HG02610 (cell line): ENCODE data around the gene SMCO3.
"Not testable (repeated sequence)": the region's sequence is repeated elsewhere in the genome, so short reads cannot be mapped to it uniquely, and the experiment has no call there.

ENCODE experiments used
- ATAC-seq: cut with Tn5 transposase; IDR thresholded peaks from one replicate; pipeline ENCODE4 v1.9.1; 2021; ENCODE audit warnings: mild to moderate bottlenecking, moderate library complexity; ENCODE audit not compliant: unreplicated experiment

The SMCO3 gene

GRCh38 chr12:14776236-14776961, 37.6 kb downstream of the SMCO3 start:
- ATAC-seq = no peak

- ATAC-seq = no peak
Observed at GRCh38 chr12:14775636-14775980, 38.4 kb downstream of the SMCO3 start.

- ATAC-seq = no peak
Observed at GRCh38 chr12:14774906-14775635, 38.9 kb downstream of the SMCO3 start.

- ATAC-seq = peak; percentile 64
Observed at GRCh38 chr12:14774074-14774905, 39.7 kb downstream of the SMCO3 start.

- ATAC-seq = peak; percentile 18
Observed at GRCh38 chr12:14773685-14774073, 40.3 kb downstream of the SMCO3 start.

GRCh38 chr12:14772946-14773345, 41.0 kb downstream of the SMCO3 start:
- ATAC-seq = no peak

- no peak for ATAC-seq
Observed at GRCh38 chr12:14771651-14772137, 42.3 kb downstream of the SMCO3 start.

- ATAC-seq = peak; percentile 12
Observed at GRCh38 chr12:14770496-14771461, 43.2 kb downstream of the SMCO3 start.

- peak; percentile 39 for ATAC-seq
Observed at GRCh38 chr12:14769969-14770495, 44.0 kb downstream of the SMCO3 start.

GRCh38 chr12:14769466-14769968, 44.5 kb downstream of the SMCO3 start:
- no peak for ATAC-seq

- no peak for ATAC-seq
Observed at GRCh38 chr12:14768823-14769405, 45.1 kb downstream of the SMCO3 start.

GRCh38 chr12:14767617-14768016, 46.4 kb downstream of the SMCO3 start:
- ATAC-seq = no peak

- no peak for ATAC-seq
Observed at GRCh38 chr12:14766649-14767215, 47.2 kb downstream of the SMCO3 start.

GRCh38 chr12:14766020-14766419, 48.0 kb downstream of the SMCO3 start:
- not testable (repeated sequence) for ATAC-seq

GRCh38 chr12:14765398-14765797, 48.6 kb downstream of the SMCO3 start:
- no peak for ATAC-seq

GRCh38 chr12:14759711-14760280, 54.2 kb downstream of the SMCO3 start:
- ATAC-seq = not testable (repeated sequence)

- ATAC-seq = no peak
Observed at GRCh38 chr12:14756334-14757143, 57.4 kb downstream of the SMCO3 start.
